ENCODE measurements around the gene JPT2.
"Not testable (repeated sequence)": the region's sequence is repeated elsewhere in the genome, so short reads cannot be mapped to it uniquely, and the experiment has no call there.

Gene JPT2

GRCh38 chr16:1691276-1691675 lies 13.2 kb downstream of the JPT2 start:
- TF ChIP-seq CTCF (IDR thresholded peaks at IDR 0.05; ENCODE audit: control insufficient read depth, extremely low read depth, insufficient read depth), result peak; percentile 18; the same call in 1 of the 2 replicates
- no peak overlapping the region for H3K4me3 ChIP-seq (ENCODE audit: low read depth, low read length)
- DNase-seq (ENCODE audit: low read depth), result no peak

DNA sequence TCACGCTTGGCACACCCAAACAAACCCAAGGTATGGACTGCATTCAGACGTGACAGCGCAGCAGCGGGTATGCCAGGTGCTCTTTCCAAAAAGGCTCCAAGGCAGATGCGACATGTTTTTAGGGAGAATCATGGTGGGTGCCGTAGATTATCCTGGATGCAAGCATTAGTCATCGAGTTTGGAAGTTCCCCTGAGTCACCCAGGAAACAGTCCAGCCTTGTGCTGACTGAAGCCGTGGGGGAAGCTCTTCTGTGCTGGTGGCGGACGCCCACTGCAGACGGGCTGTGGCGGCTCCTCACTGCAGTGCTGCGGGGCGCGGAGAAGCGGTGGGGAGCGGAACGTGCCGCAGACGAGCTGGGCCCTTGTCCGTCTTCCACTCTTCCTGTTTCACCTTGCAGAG lies 13.9 kb downstream of the JPT2 start:
- H3K4me3 ChIP-seq (ENCODE audit: low read depth, low read length), result no peak overlapping the region
- no peak for DNase-seq (ENCODE audit: low read depth)
- TF ChIP-seq CTCF (IDR thresholded peaks at IDR 0.05; ENCODE audit: control insufficient read depth, extremely low read depth, insufficient read depth), result no peak

- H3K4me3 ChIP-seq (ENCODE audit: low read depth, low read length), result no peak overlapping the region
- DNase-seq (ENCODE audit: low read depth), result no peak
- no peak for TF ChIP-seq CTCF (IDR thresholded peaks at IDR 0.05; ENCODE audit: control insufficient read depth, extremely low read depth, insufficient read depth)
Observed at GRCh38 chr16:1696863-1697262, 18.8 kb downstream of the JPT2 start.

- no peak for TF ChIP-seq CTCF (IDR thresholded peaks at IDR 0.05; ENCODE audit: control insufficient read depth, extremely low read depth, insufficient read depth)
- H3K4me3 ChIP-seq (ENCODE audit: low read depth, low read length), result no peak overlapping the region
- no peak for DNase-seq (ENCODE audit: low read depth)
Observed at GRCh38 chr16:1698680-1699079, 20.6 kb downstream of the JPT2 start.

DNA sequence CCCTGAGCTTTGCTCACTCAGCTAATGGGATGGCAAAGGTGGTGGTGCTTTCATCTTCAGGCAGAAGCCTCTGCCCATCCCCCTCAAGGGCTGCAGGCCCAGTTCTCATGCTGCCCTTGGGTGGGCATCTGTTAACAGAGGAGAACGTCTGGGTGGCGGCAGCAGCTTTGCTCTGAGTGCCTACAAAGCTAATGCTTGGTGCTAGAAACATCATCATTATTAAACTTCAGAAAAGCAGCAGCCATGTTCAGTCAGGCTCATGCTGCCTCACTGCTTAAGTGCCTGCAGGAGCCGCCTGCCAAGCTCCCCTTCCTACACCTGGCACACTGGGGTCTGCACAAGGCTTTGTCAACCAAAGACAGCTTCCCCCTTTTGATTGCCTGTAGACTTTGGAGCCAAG lies 22.2 kb downstream of the JPT2 start:
- TF ChIP-seq CTCF (IDR thresholded peaks at IDR 0.05; ENCODE audit: control insufficient read depth, extremely low read depth, insufficient read depth), result no peak
- DNase-seq (ENCODE audit: low read depth), result no peak

DNA sequence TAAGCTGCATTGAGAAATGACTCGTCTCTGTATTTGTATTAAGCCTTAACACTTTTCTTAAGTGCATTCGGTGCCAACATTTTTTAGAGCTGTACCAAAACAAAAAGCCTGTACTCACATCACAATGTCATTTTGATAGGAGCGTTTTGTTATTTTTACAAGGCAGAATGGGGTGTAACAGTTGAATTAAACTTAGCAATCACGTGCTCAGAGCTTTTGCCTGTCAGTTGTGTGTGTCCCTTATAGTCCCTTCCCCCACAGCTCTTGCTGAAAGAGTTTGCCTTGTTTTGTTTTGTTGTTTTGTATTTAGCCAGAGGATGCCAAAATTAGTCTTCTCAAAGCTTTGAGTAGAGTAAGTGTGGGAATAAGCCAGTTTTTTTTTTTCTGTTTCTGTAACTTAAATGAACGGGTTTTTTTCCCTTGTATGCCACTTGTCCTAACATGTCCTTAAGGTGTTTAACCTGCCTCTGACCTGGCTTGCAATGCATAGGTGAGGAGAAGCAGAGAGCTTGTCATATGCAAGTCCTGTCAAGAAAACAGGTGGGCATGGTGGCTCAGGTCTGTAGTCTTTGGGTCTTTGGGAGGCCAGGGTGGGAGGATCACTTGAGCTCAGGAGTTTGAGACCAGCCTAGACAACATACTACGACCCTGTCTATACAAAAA lies 23.3 kb downstream of the JPT2 start:
- TF ChIP-seq CTCF (IDR thresholded peaks at IDR 0.05; ENCODE audit: control insufficient read depth, extremely low read depth, insufficient read depth), result no peak
- DNase-seq (ENCODE audit: low read depth), result no peak
- H3K4me3 ChIP-seq (ENCODE audit: low read depth, low read length), result no peak overlapping the region

More for the DNA sequence above, 22.2 kb downstream of the JPT2 start:
- H3K4me3 ChIP-seq (ENCODE audit: low read depth, low read length), result no peak overlapping the region

DNA sequence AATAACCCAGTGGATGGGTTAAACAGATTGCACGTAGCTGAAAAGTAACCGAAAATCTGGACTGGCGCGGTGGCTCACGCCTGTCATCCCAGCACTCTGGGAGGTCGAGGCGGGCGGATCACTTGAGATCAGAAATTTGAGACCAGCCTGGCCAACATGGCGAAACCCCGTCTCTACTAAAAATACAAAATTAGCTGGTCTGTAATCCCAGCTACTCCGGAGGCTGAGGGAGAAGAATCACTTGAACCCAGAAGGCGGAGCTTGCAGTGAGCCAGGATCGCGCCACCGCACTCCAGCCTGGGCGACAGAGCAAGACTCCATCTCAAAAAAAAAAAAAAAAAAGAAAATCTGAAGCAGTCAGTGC lies 27.2 kb downstream of the JPT2 start:
- DNase-seq (ENCODE audit: low read depth), result not testable (repeated sequence)
- peak overlapping the region; percentile 95 for H3K4me3 ChIP-seq (ENCODE audit: low read depth, low read length)
